Measurements from ENCODE around the gene DLG2. TPM values are rescaled to one million over a fixed set of nuclear protein-coding genes. Genes with fewer than 3 reads are reported as not detected.

The DLG2 gene
- total and polyA plus RNA-seq, 9 of the 15 experiments (the other 6 are each of a cell fraction or from before 2014, with no cell fraction given) = 0.52 to 1.6 (median 0.95) TPM

DNA sequence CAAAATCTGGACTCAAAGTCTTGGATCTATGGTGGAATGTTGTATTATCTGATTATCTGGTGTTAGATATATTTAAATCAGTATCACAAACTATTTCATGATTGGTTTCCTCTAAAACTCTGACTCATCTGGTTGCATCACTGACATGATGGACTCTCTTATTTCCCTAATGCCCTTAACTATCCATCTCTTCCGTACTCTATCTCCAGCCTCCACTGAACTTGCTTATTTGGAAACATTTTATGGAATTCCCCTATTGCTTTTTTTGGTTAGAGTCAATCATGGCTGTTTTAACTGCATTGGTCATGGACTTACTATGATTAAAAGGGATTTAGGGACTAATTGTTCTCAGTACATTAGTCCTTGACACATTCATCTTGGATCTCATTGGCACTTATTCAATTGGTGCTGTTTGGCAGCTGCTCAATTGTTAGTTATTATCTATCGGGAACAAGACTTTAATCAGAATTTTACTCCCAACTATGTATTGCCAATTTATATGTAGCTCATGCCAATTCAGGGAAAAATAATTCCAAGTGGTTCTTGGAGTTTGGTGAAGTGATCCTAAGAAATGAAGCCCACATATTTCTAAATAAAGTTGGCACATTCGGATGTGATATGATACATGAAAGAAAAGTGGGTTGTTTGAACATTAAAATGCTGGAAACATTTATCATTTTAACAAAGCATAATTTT is 1399.0 kb downstream of the DLG2 start (continued):
- TF ChIP-seq, protein P1, sequence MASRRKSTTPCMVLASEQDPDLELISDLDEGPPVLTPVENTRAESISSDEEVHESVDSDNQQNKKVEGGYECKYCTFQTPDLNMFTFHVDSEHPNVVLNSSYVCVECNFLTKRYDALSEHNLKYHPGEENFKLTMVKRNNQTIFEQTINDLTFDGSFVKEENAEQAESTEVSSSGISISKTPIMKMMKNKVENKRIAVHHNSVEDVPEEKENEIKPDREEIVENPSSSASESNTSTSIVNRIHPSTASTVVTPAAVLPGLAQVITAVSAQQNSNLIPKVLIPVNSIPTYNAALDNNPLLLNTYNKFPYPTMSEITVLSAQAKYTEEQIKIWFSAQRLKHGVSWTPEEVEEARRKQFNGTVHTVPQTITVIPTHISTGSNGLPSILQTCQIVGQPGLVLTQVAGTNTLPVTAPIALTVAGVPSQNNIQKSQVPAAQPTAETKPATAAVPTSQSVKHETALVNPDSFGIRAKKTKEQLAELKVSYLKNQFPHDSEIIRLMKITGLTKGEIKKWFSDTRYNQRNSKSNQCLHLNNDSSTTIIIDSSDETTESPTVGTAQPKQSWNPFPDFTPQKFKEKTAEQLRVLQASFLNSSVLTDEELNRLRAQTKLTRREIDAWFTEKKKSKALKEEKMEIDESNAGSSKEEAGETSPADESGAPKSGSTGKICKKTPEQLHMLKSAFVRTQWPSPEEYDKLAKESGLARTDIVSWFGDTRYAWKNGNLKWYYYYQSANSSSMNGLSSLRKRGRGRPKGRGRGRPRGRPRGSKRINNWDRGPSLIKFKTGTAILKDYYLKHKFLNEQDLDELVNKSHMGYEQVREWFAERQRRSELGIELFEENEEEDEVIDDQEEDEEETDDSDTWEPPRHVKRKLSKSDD (conservative IDR thresholded peaks at IDR 0.05; ENCODE audit: low read length) = no peak
- no peak for TF ChIP-seq FOXA3 (CRISPR knock-in tag; conservative IDR thresholded peaks at IDR 0.05 in 1 of 2, IDR thresholded peaks at IDR 0.05 in 1 of 2)
- TF ChIP-seq, protein P2, sequence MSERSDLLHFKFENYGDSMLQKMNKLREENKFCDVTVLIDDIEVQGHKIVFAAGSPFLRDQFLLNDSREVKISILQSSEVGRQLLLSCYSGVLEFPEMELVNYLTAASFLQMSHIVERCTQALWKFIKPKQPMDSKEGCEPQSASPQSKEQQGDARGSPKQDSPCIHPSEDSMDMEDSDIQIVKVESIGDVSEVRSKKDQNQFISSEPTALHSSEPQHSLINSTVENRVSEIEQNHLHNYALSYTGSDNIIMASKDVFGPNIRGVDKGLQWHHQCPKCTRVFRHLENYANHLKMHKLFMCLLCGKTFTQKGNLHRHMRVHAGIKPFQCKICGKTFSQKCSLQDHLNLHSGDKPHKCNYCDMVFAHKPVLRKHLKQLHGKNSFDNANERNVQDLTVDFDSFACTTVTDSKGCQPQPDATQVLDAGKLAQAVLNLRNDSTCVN (CRISPR knock-in tag; IDR thresholded peaks at IDR 0.05) = no peak

DNA sequence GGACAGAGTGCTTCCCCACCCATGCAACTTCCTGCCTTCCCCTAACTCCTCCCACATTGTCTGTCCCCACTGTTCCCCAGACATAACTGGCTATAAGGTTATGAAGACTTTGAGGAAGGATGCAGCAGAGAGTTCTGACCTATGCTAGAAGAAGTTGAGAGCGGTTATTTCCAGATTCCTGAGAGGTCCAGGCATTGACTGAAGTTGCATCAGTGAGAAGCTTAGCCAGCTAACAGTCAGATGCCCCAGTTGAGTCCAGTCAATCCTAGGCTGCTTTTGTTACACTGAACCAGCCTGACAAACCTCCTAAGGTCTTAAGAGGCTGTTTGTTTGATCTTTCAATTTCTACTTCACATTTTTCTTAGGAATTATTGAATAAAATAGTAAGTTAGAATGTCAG is 1403.1 kb downstream of the DLG2 start:
- Histone ChIP-seq H3K4me2 (ENCODE audit: insufficient read depth, low read length) (no peak overlapping the region), H3K4me3 (no peak overlapping the region), H3K36me3 (ENCODE audit: control insufficient read depth, insufficient read depth, low read length) (no peaks in the 10 kb centered on the region), H3K9ac (ENCODE audit: insufficient read depth in 1 of 2, low read depth in 2 of 2, low read length in 2 of 2) (no peak overlapping the region), H3K4me1 (replicated peaks in 1 of 2; ENCODE audit: control insufficient read depth in 2 of 2, insufficient read depth in 2 of 2, low read length in 2 of 2) (no peaks in the 10 kb centered on the region), H3K9me1 (ENCODE audit: control insufficient read depth, insufficient read depth, low read length) (no peaks in the 10 kb centered on the region), H4K20me1 (replicated peaks; ENCODE audit: control insufficient read depth, insufficient read depth, low read length) (no peaks in the 10 kb centered on the region), H3K27me3 (ENCODE audit: control insufficient read depth in 2 of 2, insufficient read depth in 2 of 2, low read length in 2 of 2) (no peaks in the 10 kb centered on the region), H3K9me3 (replicated peaks; ENCODE audit: control insufficient read depth, insufficient read depth, low read depth, low read length) (no peaks in the 10 kb centered on the region), H3K27ac (ENCODE audit: extremely low read depth, low read depth, low read length) (no peak overlapping the region), H2AFZ (ENCODE audit: low read depth, low read length) (no peak overlapping the region), H3K79me2 (ENCODE audit: control insufficient read depth, insufficient read depth, low read length) (no peaks in the 10 kb centered on the region)
- BruUV-seq (replicated peaks) = no TSS peak
- POLR2A ChIA-PET = interaction anchor here (0.7 kb wide), 1 partner anchor 97 kb away, joined by 3 read pairs; no protein-coding TSS in a partner anchor
- WGBS (ENCODE audit: insufficient coverage, low coverage, missing lambda C conversion rate) = 0% methylated on average over 1 of the region's 1 CpG
- CTCF ChIA-PET (ENCODE audit: low intra/inter-chr PET ratio) = no interaction called here
- FAIRE-seq = no peak
- in situ Hi-C loops (cut with MboI) (no loop called here), intact Hi-C loops (cut with micrococcal nuclease) (no loop called here)
- TF ChIP-seq SREBF2 (CRISPR knock-in tag; IDR thresholded peaks at IDR 0.05) (no peak), RBM39 (optimal IDR thresholded peaks at IDR 0.05; ENCODE audit: low read depth, low read length) (no peak), MTF1 (CRISPR knock-in tag; IDR thresholded peaks at IDR 0.05; ENCODE audit: borderline replicate concordance) (no peak)
- TF ChIP-seq, protein P3, sequence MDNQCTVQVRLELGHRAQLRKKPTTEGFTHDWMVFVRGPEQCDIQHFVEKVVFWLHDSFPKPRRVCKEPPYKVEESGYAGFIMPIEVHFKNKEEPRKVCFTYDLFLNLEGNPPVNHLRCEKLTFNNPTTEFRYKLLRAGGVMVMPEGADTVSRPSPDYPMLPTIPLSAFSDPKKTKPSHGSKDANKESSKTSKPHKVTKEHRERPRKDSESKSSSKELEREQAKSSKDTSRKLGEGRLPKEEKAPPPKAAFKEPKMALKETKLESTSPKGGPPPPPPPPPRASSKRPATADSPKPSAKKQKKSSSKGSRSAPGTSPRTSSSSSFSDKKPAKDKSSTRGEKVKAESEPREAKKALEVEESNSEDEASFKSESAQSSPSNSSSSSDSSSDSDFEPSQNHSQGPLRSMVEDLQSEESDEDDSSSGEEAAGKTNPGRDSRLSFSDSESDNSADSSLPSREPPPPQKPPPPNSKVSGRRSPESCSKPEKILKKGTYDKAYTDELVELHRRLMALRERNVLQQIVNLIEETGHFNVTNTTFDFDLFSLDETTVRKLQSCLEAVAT (IDR thresholded peaks at IDR 0.05) = no peak
- TF ChIP-seq, protein P4, sequence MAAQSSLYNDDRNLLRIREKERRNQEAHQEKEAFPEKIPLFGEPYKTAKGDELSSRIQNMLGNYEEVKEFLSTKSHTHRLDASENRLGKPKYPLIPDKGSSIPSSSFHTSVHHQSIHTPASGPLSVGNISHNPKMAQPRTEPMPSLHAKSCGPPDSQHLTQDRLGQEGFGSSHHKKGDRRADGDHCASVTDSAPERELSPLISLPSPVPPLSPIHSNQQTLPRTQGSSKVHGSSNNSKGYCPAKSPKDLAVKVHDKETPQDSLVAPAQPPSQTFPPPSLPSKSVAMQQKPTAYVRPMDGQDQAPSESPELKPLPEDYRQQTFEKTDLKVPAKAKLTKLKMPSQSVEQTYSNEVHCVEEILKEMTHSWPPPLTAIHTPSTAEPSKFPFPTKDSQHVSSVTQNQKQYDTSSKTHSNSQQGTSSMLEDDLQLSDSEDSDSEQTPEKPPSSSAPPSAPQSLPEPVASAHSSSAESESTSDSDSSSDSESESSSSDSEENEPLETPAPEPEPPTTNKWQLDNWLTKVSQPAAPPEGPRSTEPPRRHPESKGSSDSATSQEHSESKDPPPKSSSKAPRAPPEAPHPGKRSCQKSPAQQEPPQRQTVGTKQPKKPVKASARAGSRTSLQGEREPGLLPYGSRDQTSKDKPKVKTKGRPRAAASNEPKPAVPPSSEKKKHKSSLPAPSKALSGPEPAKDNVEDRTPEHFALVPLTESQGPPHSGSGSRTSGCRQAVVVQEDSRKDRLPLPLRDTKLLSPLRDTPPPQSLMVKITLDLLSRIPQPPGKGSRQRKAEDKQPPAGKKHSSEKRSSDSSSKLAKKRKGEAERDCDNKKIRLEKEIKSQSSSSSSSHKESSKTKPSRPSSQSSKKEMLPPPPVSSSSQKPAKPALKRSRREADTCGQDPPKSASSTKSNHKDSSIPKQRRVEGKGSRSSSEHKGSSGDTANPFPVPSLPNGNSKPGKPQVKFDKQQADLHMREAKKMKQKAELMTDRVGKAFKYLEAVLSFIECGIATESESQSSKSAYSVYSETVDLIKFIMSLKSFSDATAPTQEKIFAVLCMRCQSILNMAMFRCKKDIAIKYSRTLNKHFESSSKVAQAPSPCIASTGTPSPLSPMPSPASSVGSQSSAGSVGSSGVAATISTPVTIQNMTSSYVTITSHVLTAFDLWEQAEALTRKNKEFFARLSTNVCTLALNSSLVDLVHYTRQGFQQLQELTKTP (IDR thresholded peaks at IDR 0.05; ENCODE audit: low read depth in 1 of 2, partially characterized antibody in 2 of 2) = no peak
- DNase-seq (ENCODE audit: extremely low read depth in 1 of 4, low spot score in 3 of 4) = no peak
- ATAC-seq = no peak

All from K562 (cell line).